Fibroblast of the aortic adventitia (primary cell): ENCODE measurements around the gene KDR. TPM values are rescaled to one million over a fixed set of nuclear protein-coding genes. Genes with fewer than 3 reads are reported as not detected.
A peak's percentile ranks its signal among the peaks of the same experiment; 100 is the strongest.

Experiments
- DNase-seq: peaks from one replicate; pipeline ENCODE4 v3.0.0-alpha.2; 2010; ENCODE audit warnings: low read depth
- H3K4me3 ChIP-seq: 2 replicates; pipeline ENCODE4 v1.5.1; 2011; ENCODE audit warnings: low read depth, mild to moderate bottlenecking, control low read depth, low read length, moderate library complexity
- CTCF ChIP-seq: IDR thresholded peaks from 2 replicates; pipeline ENCODE4 v1.5.1; 2011; ENCODE audit warnings: mild to moderate bottlenecking, low read length, control low read depth, inconsistent platforms; ENCODE audit not compliant: insufficient read depth
- small RNA-seq: library from RNA; depleted of rRNA; stranded (forward); fragments of <200 nt; gene quantifications from one replicate; pipeline ENCODE3, GENCODE V24; 2012
- total RNA-seq: library from RNA; depleted of rRNA; stranded (reverse); fragments of >200 nt; gene quantifications from 2 replicates; pipeline ENCODE4 v1.2.3, GENCODE V29; 2012; ENCODE audit warnings: low replicate concordance

KDR gene
- total RNA-seq, 1 donor = 10.9 TPM

GRCh38 chr4:55032179-55032578 is 93.2 kb downstream of the KDR start:
- no peak for TF ChIP-seq CTCF
- DNase-seq = peak; percentile 42
- H3K4me3 ChIP-seq = no peak overlapping the region

- no peak overlapping the region for H3K4me3 ChIP-seq
- no peak for DNase-seq
- TF ChIP-seq CTCF = no peak
These were observed 94.2 kb downstream of the KDR start for GRCh38 chr4:55031158-55031557.

GRCh38 chr4:55030589-55030988 is 94.8 kb downstream of the KDR start:
- no peak for DNase-seq
- no peak overlapping the region for H3K4me3 ChIP-seq
- TF ChIP-seq CTCF = no peak

- no peak for TF ChIP-seq CTCF
- DNase-seq = no peak
- no peak overlapping the region for H3K4me3 ChIP-seq
These were observed 95.4 kb downstream of the KDR start for GRCh38 chr4:55029821-55030503.

- TF ChIP-seq CTCF = no peak
- H3K4me3 ChIP-seq = no peak overlapping the region
- no peak for DNase-seq
These were observed 96.1 kb downstream of the KDR start for GRCh38 chr4:55029321-55029720.

Small RNAs within 50 kb of the gene (small RNA-seq; reads per million reads assigned to genes)
- gene RN7SL424P (not detected), gene RNU6-410P (not detected)

Other genes starting within 250 kb of the KDR start
- gene SRD5A3, start 220.6 kb upstream of the KDR start, total RNA-seq = 4.8 and 22.2 TPM in 2 replicates